Non-pigmented ciliary epithelial cell (primary cell): Measurements from ENCODE around the gene POLR3A.
"Not testable (repeated sequence)": the region's sequence is repeated elsewhere in the genome, so short reads cannot be mapped to it uniquely, and the experiment has no call there.

Experiments
- DNase-seq: peaks from one replicate; pipeline ENCODE4 v3.0.0-alpha.2; 2010; ENCODE audit warnings: low read depth

The POLR3A gene

GRCh38 chr10:78029269-78030226, at the start of gene POLR3A:
Gene POLR3A (minus strand): TSS chr10:78029515. CDS start chr10:78029407, 108 bp downstream.
- peak; percentile 90 for DNase-seq

GRCh38 chr10:78078539-78079330, 49.4 kb upstream of the POLR3A start:
- DNase-seq: no peak

- DNase-seq: not testable (repeated sequence)
Observed at GRCh38 chr10:78075806-78076205, 46.5 kb upstream of the POLR3A start.

- no peak for DNase-seq
Observed at GRCh38 chr10:78072504-78072903, 43.2 kb upstream of the POLR3A start.

GRCh38 chr10:78071857-78072179, 42.5 kb upstream of the POLR3A start:
- no peak for DNase-seq

GRCh38 chr10:78071140-78071856, 42.0 kb upstream of the POLR3A start:
- DNase-seq: no peak

GRCh38 chr10:78070726-78071125, 41.4 kb upstream of the POLR3A start:
- DNase-seq: no peak

- not testable (repeated sequence) for DNase-seq
Observed at GRCh38 chr10:78070064-78070463, 40.7 kb upstream of the POLR3A start.

GRCh38 chr10:78069151-78069550, 39.8 kb upstream of the POLR3A start:
- no peak for DNase-seq

GRCh38 chr10:78066728-78067430, 37.6 kb upstream of the POLR3A start:
- no peak for DNase-seq

GRCh38 chr10:78066012-78066411, 36.7 kb upstream of the POLR3A start:
- DNase-seq: no peak

GRCh38 chr10:78065611-78066010, 36.3 kb upstream of the POLR3A start:
- DNase-seq: no peak

- not testable (repeated sequence) for DNase-seq
Observed at GRCh38 chr10:78064919-78065318, 35.6 kb upstream of the POLR3A start.

- no peak for DNase-seq
Observed at GRCh38 chr10:78063236-78063635, 33.9 kb upstream of the POLR3A start.

GRCh38 chr10:78062296-78062695, 33.0 kb upstream of the POLR3A start:
- DNase-seq: no peak

GRCh38 chr10:78059906-78060702, 30.8 kb upstream of the POLR3A start:
- DNase-seq: no peak

- no peak for DNase-seq
Observed at GRCh38 chr10:78058562-78058961, 29.2 kb upstream of the POLR3A start.

GRCh38 chr10:78053211-78053868, 24.0 kb upstream of the POLR3A start:
- no peak for DNase-seq

GRCh38 chr10:78049851-78050250, 20.5 kb upstream of the POLR3A start:
- no peak for DNase-seq

- peak; percentile 55 for DNase-seq
Observed at GRCh38 chr10:78047314-78047891, 18.1 kb upstream of the POLR3A start.
